ENCODE measurements around the gene TTBK1.
"Not testable (repeated sequence)": the region's sequence is repeated elsewhere in the genome, so short reads cannot be mapped to it uniquely, and the experiment has no call there.

The TTBK1 gene

GRCh38 chr6:43302126-43302525 lies 58.8 kb downstream of the TTBK1 start:
- TF ChIP-seq, protein P1, sequence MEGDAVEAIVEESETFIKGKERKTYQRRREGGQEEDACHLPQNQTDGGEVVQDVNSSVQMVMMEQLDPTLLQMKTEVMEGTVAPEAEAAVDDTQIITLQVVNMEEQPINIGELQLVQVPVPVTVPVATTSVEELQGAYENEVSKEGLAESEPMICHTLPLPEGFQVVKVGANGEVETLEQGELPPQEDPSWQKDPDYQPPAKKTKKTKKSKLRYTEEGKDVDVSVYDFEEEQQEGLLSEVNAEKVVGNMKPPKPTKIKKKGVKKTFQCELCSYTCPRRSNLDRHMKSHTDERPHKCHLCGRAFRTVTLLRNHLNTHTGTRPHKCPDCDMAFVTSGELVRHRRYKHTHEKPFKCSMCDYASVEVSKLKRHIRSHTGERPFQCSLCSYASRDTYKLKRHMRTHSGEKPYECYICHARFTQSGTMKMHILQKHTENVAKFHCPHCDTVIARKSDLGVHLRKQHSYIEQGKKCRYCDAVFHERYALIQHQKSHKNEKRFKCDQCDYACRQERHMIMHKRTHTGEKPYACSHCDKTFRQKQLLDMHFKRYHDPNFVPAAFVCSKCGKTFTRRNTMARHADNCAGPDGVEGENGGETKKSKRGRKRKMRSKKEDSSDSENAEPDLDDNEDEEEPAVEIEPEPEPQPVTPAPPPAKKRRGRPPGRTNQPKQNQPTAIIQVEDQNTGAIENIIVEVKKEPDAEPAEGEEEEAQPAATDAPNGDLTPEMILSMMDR (IDR thresholded peaks at IDR 0.05; ENCODE audit: low read depth, low read length): no peak
- no peak for DNase-seq (ENCODE audit: extremely low read depth, low read depth)

DNA sequence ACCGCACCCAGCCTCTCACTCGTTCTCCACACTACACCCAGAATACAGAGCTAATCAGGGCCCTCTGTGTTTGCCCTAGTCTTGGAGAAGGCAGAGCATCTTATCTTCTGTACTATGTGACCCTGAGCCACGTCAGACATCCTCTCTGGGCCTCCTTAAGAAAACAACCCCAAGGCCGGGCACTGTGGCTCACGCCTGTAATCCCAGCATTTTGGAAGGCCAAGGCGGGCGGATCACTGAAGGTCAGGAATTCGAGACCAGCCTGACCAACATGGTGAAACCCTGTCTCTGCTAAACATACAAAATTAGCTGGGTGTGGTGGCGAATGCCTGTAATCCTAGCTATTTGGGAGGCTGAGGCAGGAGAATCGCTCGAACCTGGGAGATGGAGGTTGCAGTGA lies 59.7 kb downstream of the TTBK1 start:
- DNase-seq (ENCODE audit: extremely low read depth, low read depth): not testable (repeated sequence)

GRCh38 chr6:43303751-43304331 lies 60.6 kb downstream of the TTBK1 start:
- TF ChIP-seq, protein P1 (IDR thresholded peaks at IDR 0.05; ENCODE audit: low read depth, low read length): no peak
- DNase-seq (ENCODE audit: extremely low read depth, low read depth): no peak

GRCh38 chr6:43304361-43304760 lies 61.1 kb downstream of the TTBK1 start:
- TF ChIP-seq, protein P1 (IDR thresholded peaks at IDR 0.05; ENCODE audit: low read depth, low read length): no peak
- no peak for DNase-seq (ENCODE audit: extremely low read depth, low read depth)

DNA sequence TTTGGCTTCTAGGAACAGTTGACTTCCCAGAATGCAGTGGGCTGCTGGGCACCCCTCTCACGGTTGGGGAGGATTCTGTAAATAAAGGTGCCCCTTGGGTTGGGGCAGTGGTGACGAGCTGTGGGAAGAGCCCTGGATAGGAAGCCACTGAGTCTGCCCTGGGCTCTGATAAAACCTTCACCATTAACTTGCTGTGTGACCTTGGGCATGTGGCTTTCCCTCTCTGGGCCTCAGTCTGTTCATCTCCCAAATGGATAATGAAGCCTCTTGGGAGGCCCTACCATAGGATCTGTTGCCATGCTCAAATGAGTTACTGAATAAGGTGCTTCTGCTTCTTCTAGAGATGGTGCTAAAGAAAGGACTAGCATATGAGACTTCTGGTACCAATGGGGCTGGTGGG lies 61.6 kb downstream of the TTBK1 start:
- TF ChIP-seq, protein P1 (IDR thresholded peaks at IDR 0.05; ENCODE audit: low read depth, low read length): no peak
- no peak for DNase-seq (ENCODE audit: extremely low read depth, low read depth)

- no peak for DNase-seq (ENCODE audit: extremely low read depth, low read depth)
- TF ChIP-seq, protein P1 (IDR thresholded peaks at IDR 0.05; ENCODE audit: low read depth, low read length): no peak
Measured at GRCh38 chr6:43306086-43306485, 62.8 kb downstream of the TTBK1 start.

GRCh38 chr6:43307451-43308100 lies 64.3 kb downstream of the TTBK1 start:
- no peak for DNase-seq (ENCODE audit: extremely low read depth, low read depth)
- TF ChIP-seq, protein P1 (IDR thresholded peaks at IDR 0.05; ENCODE audit: low read depth, low read length): no peak

Measured in AG09319 (cell line).